WTC11 (cell line): ENCODE measurements around the gene GSTK1. TPM values are rescaled to one million over a fixed set of nuclear protein-coding genes. Genes with fewer than 3 reads are reported as not detected.

Experiments
- ATAC-seq: fragments of 200-7000 bp; cut with Tn5 transposase; 2 replicates; pipeline ENCODE4 v1.10.0; 2021; ENCODE audit warnings: mild to moderate bottlenecking, moderate library complexity
- CTCF ChIA-PET: fragments of 300-600 bp; sonication (Branson Sonifier 250); formaldehyde crosslinking; loops from one replicate; lab custom pipeline; 2021; ENCODE audit warnings: antibody characterized with exemption; lab: Charles Lee
- POLR2A ChIA-PET: fragments of 350-600 bp; sonication (Branson Sonifier 250); formaldehyde crosslinking; loops from one replicate; lab custom pipeline; 2021; ENCODE audit warnings: antibody characterized with exemption; lab: Charles Lee
- DNase-seq: peaks from one replicate; pipeline ENCODE4 v3.0.0; 2021; ENCODE audit warnings: low spot score
- H3K27ac Mint-ChIP-seq: 2 replicates; pipeline ENCODE4 v1.8.0; 2021; ENCODE audit warnings: mixed read lengths
- H3K27me3 Mint-ChIP-seq: 2 replicates; pipeline ENCODE4 v1.8.0; 2021; ENCODE audit warnings: low read depth, mild to moderate bottlenecking, moderate library complexity, mixed read lengths
- H3K36me3 Mint-ChIP-seq: 2 replicates; pipeline ENCODE4 v1.8.0; 2021; ENCODE audit warnings: mixed read lengths
- H3K4me1 Mint-ChIP-seq: 2 replicates; pipeline ENCODE4 v1.8.0; 2022; ENCODE audit warnings: mixed read lengths
- H3K4me3 Mint-ChIP-seq: 2 replicates; pipeline ENCODE4 v1.8.0; 2021; ENCODE audit warnings: mild to moderate bottlenecking, moderate library complexity, mixed read lengths
- H3K9me3 Mint-ChIP-seq: 2 replicates; pipeline ENCODE4 v1.8.0; 2021; ENCODE audit warnings: mixed read lengths
- ARID4B ChIP-seq: sonication (generic); formaldehyde crosslinking; IDR thresholded peaks from 2 replicates; pipeline ENCODE4 v1.8.0; 2023; ENCODE audit warnings: missing genetic modification reagents, mild to moderate bottlenecking, borderline replicate concordance
- ATF2 ChIP-seq: sonication (generic); formaldehyde crosslinking; IDR thresholded peaks from 2 replicates; pipeline ENCODE4 v1.8.1; 2022; ENCODE audit warnings: low read depth, missing genetic modification reagents, borderline replicate concordance
- CREM ChIP-seq: sonication (generic); formaldehyde crosslinking; IDR thresholded peaks from 2 replicates; pipeline ENCODE4 v1.8.1; 2022; ENCODE audit warnings: mild to moderate bottlenecking, missing genetic modification reagents, moderate library complexity
- E2F4 ChIP-seq: sonication (generic); formaldehyde crosslinking; IDR thresholded peaks from 2 replicates; pipeline ENCODE4 v1.8.1; 2022; ENCODE audit warnings: low read depth, mild to moderate bottlenecking, moderate library complexity, missing genetic modification reagents, borderline replicate concordance
- EMX1 ChIP-seq: fragments of 250-450 bp; sonication (Bioruptor Pico); IDR thresholded peaks from 2 replicates; pipeline ENCODE4 v1.8.0; 2021; ENCODE audit warnings: mild to moderate bottlenecking
- FOXP4 ChIP-seq: sonication (generic); formaldehyde crosslinking; IDR thresholded peaks from 2 replicates; pipeline ENCODE4 v1.8.0; 2022; ENCODE audit warnings: mild to moderate bottlenecking, missing genetic modification reagents
- GABPB1 ChIP-seq: sonication (generic); formaldehyde crosslinking; IDR thresholded peaks from 2 replicates; pipeline ENCODE4 v1.8.1; 2023; ENCODE audit warnings: mild to moderate bottlenecking, missing genetic modification reagents
- IRF2 ChIP-seq: sonication (generic); formaldehyde crosslinking; IDR thresholded peaks from 2 replicates; pipeline ENCODE4 v1.8.0; 2022; ENCODE audit warnings: low read depth, missing genetic modification reagents, borderline replicate concordance
- JUN ChIP-seq: sonication (generic); formaldehyde crosslinking; IDR thresholded peaks from 2 replicates; pipeline ENCODE4 v1.8.0; 2023; ENCODE audit warnings: mild to moderate bottlenecking, missing genetic modification reagents
- MAX ChIP-seq: sonication (generic); formaldehyde crosslinking; IDR thresholded peaks from 2 replicates; pipeline ENCODE4 v1.8.0; 2022; ENCODE audit warnings: mild to moderate bottlenecking, missing genetic modification reagents
- RELA ChIP-seq: sonication (generic); formaldehyde crosslinking; IDR thresholded peaks from 2 replicates; pipeline ENCODE4 v1.8.1; 2022; ENCODE audit warnings: missing genetic modification reagents, mild to moderate bottlenecking, borderline replicate concordance
- SMAD3 ChIP-seq: sonication (generic); formaldehyde crosslinking; IDR thresholded peaks from 2 replicates; pipeline ENCODE4 v1.8.0; 2022; ENCODE audit warnings: missing genetic modification reagents, mild to moderate bottlenecking, borderline replicate concordance
- SOX15 ChIP-seq: fragments of 250-450 bp; sonication (Bioruptor Pico); IDR thresholded peaks from 2 replicates; pipeline ENCODE4 v1.9.0; 2021; ENCODE audit warnings: mild to moderate bottlenecking
- TEAD1 ChIP-seq: sonication (generic); formaldehyde crosslinking; IDR thresholded peaks from 2 replicates; pipeline ENCODE4 v1.8.0; 2022; ENCODE audit warnings: mild to moderate bottlenecking, missing genetic modification reagents
- ZBTB21 ChIP-seq: sonication (generic); formaldehyde crosslinking; IDR thresholded peaks from 2 replicates; pipeline ENCODE4 v1.8.1; 2023; ENCODE audit warnings: mild to moderate bottlenecking, missing genetic modification reagents, borderline replicate concordance
- ZMAT4 ChIP-seq: fragments of 250-450 bp; sonication (Bioruptor Pico); IDR thresholded peaks from 2 replicates; pipeline ENCODE4 v1.9.0; 2021; ENCODE audit warnings: mild to moderate bottlenecking
- total RNA-seq: library from RNA; stranded (reverse); gene quantifications from 3 replicates; pipeline ENCODE4 v1.2.3, GENCODE V29; 2021

The GSTK1 gene
- total RNA-seq, 1 experiment from 2014 or later, result 30.1 TPM

GRCh38 chr7:143243614-143244013, 19.6 kb upstream of the GSTK1 start:
- ATAC-seq (no peak), DNase-seq (no peak)
- CTCF ChIA-PET, result interaction anchor here (0.7 to 1.6 kb wide), 3 partner anchors 28 to 93 kb away, joined by 3 to 4 read pairs (median 4); no protein-coding TSS in a partner anchor
- Mint-ChIP-seq H3K9me3 (no peaks in the 10 kb centered on the region), H3K4me3 (no peak overlapping the region), H3K4me1 (no peaks in the 10 kb centered on the region), H3K27ac (no peak overlapping the region), H3K27me3 (peaks cover 18% of the 10 kb centered on the region), H3K36me3 (no peaks in the 10 kb centered on the region)
- POLR2A ChIA-PET, result interaction anchor here (0.6 kb wide), 1 partner anchor 45 kb away, joined by 6 read pairs; no protein-coding TSS in a partner anchor
- TF ChIP-seq FOXP4 (CRISPR knock-in tag) (no peak), IRF2 (CRISPR knock-in tag) (no peak), RELA (CRISPR knock-in tag) (no peak), SOX15 (CRISPR knock-in tag) (no peak), E2F4 (CRISPR knock-in tag) (no peak), EMX1 (CRISPR knock-in tag) (no peak), CREM (no peak), ATF2 (no peak), TEAD1 (CRISPR knock-in tag) (no peak), MAX (CRISPR knock-in tag) (no peak), ZBTB21 (CRISPR knock-in tag) (no peak), SMAD3 (no peak), GABPB1 (CRISPR knock-in tag) (no peak)

- no peak for TF ChIP-seq ARID4B
- TF ChIP-seq ATF2, result no peak
- no peak for TF ChIP-seq ZMAT4 (CRISPR knock-in tag)
- TF ChIP-seq JUN (CRISPR knock-in tag), result no peak
- peaks cover 16% of the 10 kb centered on the region for H3K27me3 Mint-ChIP-seq
- H3K4me1 Mint-ChIP-seq, result no peaks in the 10 kb centered on the region
- no peak overlapping the region for H3K4me3 Mint-ChIP-seq
- no peak for DNase-seq
- ChIA-PET POLR2A (no interaction called here), CTCF (interaction anchor here (1.6 kb wide), 1 partner anchor 29 kb away, joined by 4 read pairs; no protein-coding TSS in a partner anchor)
- H3K36me3 Mint-ChIP-seq, result no peaks in the 10 kb centered on the region
- H3K27ac Mint-ChIP-seq, result no peak overlapping the region
- no peaks in the 10 kb centered on the region for H3K9me3 Mint-ChIP-seq
- no peak for ATAC-seq
Measured at GRCh38 chr7:143244321-143244720, 18.9 kb upstream of the GSTK1 start.
